Right cardiac atrium (tissue), 5 donors: ENCODE measurements around the gene KANSL1. TPM values are rescaled to one million over a fixed set of nuclear protein-coding genes. Genes with fewer than 3 reads are reported as not detected.

Experiments
- polyA plus RNA-seq: library from polyadenylated mRNA; stranded (reverse); fragments of 200-250 nt; gene quantifications from one replicate; pipeline ENCODE4 v1.2.3, GENCODE V29; 2013
- total RNA-seq, 4 donors: library from RNA; stranded (reverse); fragmentation: NEBNext Ultra II Directional; extraction: Animal tissue kit (Norgen Biotek cat#: 25700); gene quantifications; one replicate each; pipeline ENCODE4 v1.2.1, GENCODE V29; 2021
- donor health status: healthy with polysubstance abuse.
- donor health status: DM: no; HTN: yes; CAD: no.
- donor health status: DM: no; HTN: no; CAD: no.
- donor health status: DM: no; HTN: yes; CAD: no; lungs with severe emphysema.
- donor health status: DM: yes; HTN: yes; CAD: no.

The KANSL1 gene
- total and polyA plus RNA-seq, 5 donors = 15.9 to 53.8 (median 38.2) TPM

Other genes with a start within 250 kb of the KANSL1 start
- gene STH, start 194.2 kb downstream of the KANSL1 start, total RNA-seq = not detected
- not detected for gene STH, start 194.2 kb downstream of the KANSL1 start, polyA plus RNA-seq
- gene LRRC37A, start 101.7 kb upstream of the KANSL1 start, total RNA-seq = 1 to 10 TPM; 1.3 to 2.0 (median 1.7) TPM
- 0.91 TPM for gene LRRC37A, start 101.7 kb upstream of the KANSL1 start, polyA plus RNA-seq
- gene ARL17B, start 168.3 kb upstream of the KANSL1 start, total RNA-seq = 10 to 100 TPM; 11.0 to 24.5 (median 16.5) TPM
- gene ARL17B, start 168.3 kb upstream of the KANSL1 start, polyA plus RNA-seq = 10.4 TPM